HG02759 (cell line): ENCODE results near the gene CRTC1.

Source experiments
- ATAC-seq: cut with Tn5 transposase; IDR thresholded peaks from one replicate; pipeline ENCODE4 v1.9.1; 2021; ENCODE audit warnings: mild to moderate bottlenecking, moderate library complexity; ENCODE audit not compliant: unreplicated experiment

The CRTC1 gene

DNA sequence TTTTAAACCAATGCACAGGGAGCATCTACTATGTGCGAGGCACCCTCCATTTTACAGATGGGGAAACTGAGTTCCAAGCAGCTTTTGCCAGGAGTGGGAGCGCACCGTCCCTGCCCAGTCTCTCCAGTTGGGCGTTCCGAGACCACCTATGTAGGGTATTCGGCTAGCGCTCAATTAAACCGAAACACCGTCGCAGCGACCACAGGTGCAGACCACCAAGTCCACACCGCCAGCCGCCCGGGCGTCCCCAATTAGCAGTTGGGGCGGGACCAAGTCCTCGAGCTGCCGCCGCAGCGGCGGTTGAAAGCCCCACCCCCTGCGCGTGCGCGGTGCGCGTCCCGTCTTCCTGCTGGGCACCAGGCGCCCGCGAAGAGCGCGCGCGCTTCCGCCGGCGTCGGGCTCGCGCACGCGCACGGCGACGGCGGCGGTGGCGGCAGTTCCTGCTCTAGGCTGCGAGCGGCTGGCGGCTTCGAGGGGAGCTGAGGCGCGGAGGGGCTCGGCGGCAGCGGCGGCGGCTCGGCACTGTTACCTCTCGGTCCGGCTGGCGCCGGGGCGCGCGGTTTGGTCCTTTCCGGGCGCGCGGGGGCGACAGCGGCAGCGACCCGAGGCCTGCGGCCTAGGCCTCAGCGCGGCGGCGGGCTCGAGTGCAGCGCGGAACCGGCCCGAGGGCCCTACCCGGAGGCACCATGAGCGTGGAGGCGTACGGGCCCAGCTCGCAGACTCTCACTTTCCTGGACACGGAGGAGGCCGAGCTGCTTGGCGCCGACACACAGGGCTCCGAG is 148.2 kb downstream of the CRTC1 start, which contains the start of gene UPF1:
Gene UPF1 (plus strand): TSS at position 436 of the 782 bp plus-strand sequence. CDS start 251 bp downstream, at position 687.
- ATAC-seq: peak; percentile 76
